SK-N-SH treated with all-trans-retinoic acid at 6 μM for 48 hours (cell line): ENCODE data around the gene LYPLA2.

Experiments used
- ARNTL ChIP-seq: fragments of 450-650 bp; formaldehyde crosslinking; IDR thresholded peaks from 2 replicates; pipeline ENCODE4 v1.5.0; 2020; ENCODE audit warnings: low read depth, mild to moderate bottlenecking, moderate library complexity, borderline replicate concordance
- CREB5 ChIP-seq: fragments of 250-450 bp; sonication (Bioruptor Pico); IDR thresholded peaks from 2 replicates; pipeline ENCODE4 v1.5.1; 2020; ENCODE audit warnings: low read depth, mild to moderate bottlenecking, moderate library complexity
- CSRNP3 ChIP-seq: fragments of 250-450 bp; sonication (Bioruptor Pico); IDR thresholded peaks from 2 replicates; pipeline ENCODE4 v1.5.1; 2021; ENCODE audit warnings: mild to moderate bottlenecking, moderate library complexity
- PATZ1 ChIP-seq: fragments of 250-450 bp; sonication (Bioruptor Pico); IDR thresholded peaks from 2 replicates; pipeline ENCODE4 v1.8.0; 2020; ENCODE audit warnings: mild to moderate bottlenecking, moderate library complexity, borderline replicate concordance
- PPARA ChIP-seq: fragments of 250-450 bp; sonication (Bioruptor Pico); IDR thresholded peaks from 2 replicates; pipeline ENCODE4 v1.5.0; 2020; ENCODE audit warnings: mild to moderate bottlenecking, borderline replicate concordance
- SNAI2 ChIP-seq: fragments of 250-450 bp; sonication (Bioruptor Pico); IDR thresholded peaks from 2 replicates; pipeline ENCODE4 v1.5.0; 2020; ENCODE audit warnings: mild to moderate bottlenecking, moderate library complexity
- ZNF8 ChIP-seq: fragments of 450-650 bp; formaldehyde crosslinking; IDR thresholded peaks from 2 replicates; pipeline ENCODE4 v1.5.0; 2020; ENCODE audit warnings: mild to moderate bottlenecking, moderate library complexity

- no peak for TF ChIP-seq PPARA (CRISPR knock-in tag)
- TF ChIP-seq ARNTL (CRISPR knock-in tag) = no peak
- no peak for TF ChIP-seq SNAI2 (CRISPR knock-in tag)
- TF ChIP-seq ZNF8 (CRISPR knock-in tag) = no peak
- no peak for TF ChIP-seq PATZ1 (CRISPR knock-in tag)
- TF ChIP-seq CREB5 (CRISPR knock-in tag) = no peak
- TF ChIP-seq CSRNP3 (CRISPR knock-in tag) = no peak
Observed at GRCh38 chr1:23825762-23826522, 35.0 kb downstream of the LYPLA2 start.
